Uterus (tissue), 2 donors: ENCODE measurements around the gene TRA2A.

Experiments used
- CTCF ChIP-seq, 4 experiments: fragments of 200-600 bp in 2 of 4; fragments of 450-650 bp in 2 of 4; sonication (generic) in 2 of 4; IDR thresholded peaks; one replicate each; pipeline ENCODE4 v1.5.1; 2016 to 2019; ENCODE audit warnings: antibody characterized with exemption in 4 of 4, mild to moderate bottlenecking in 2 of 4, moderate library complexity in 1 of 4
- POLR2A ChIP-seq, 2 donors: fragments of 450-650 bp; IDR thresholded peaks; one replicate each; pipeline ENCODE4 v1.6.1; 2016; ENCODE audit warnings: antibody characterized with exemption in 2 of 2, mild to moderate bottlenecking in 1 of 2, moderate library complexity in 1 of 2

GRCh38 chr7:23467806-23468525, 63.8 kb downstream of the TRA2A start:
- TF ChIP-seq CTCF (IDR thresholded peaks at IDR 0.05) (no peak), POLR2A (IDR thresholded peaks at IDR 0.05) (no peak)
